Common myeloid progenitor, CD34-positive (primary cell): ENCODE data around the gene TFDP1.

Source experiments
- CTCF ChIA-PET: fragments of 350-600 bp; sonication (Branson Sonifier 250); formaldehyde crosslinking; loops from one replicate; lab custom pipeline; 2021; ENCODE audit warnings: antibody characterized with exemption; lab: Charles Lee
- POLR2A ChIA-PET: fragments of 350-600 bp; sonication (Branson Sonifier 250); formaldehyde crosslinking; loops from one replicate; lab custom pipeline; 2021; ENCODE audit warnings: antibody characterized with exemption; lab: Charles Lee
- DNase-seq, 3 donors: peaks; one replicate each; pipeline versions ENCODE4 v3.0.0 to v3.0.0-alpha.2; 2013
- H3K27ac ChIP-seq, 2 experiments: 1 replicate in 1 of 2; 2 replicates in 1 of 2; pipeline ENCODE4 v1.7.0; 2013; ENCODE audit warnings: inconsistent platforms in 2 of 2, low read length in 2 of 2, mild to moderate bottlenecking in 2 of 2, low read depth in 1 of 2, moderate library complexity in 1 of 2; ENCODE audit not compliant: severe bottlenecking in 2 of 2, insufficient read depth in 1 of 2, poor library complexity in 1 of 2
- H3K27me3 ChIP-seq, 5 experiments: replicated peaks in 2 of 5; 1 replicate in 3 of 5; 2 replicates in 2 of 5; pipeline versions ENCODE4 v1.6.1 to v1.7.0; 2013; ENCODE audit warnings: low read length in 4 of 5, mild to moderate bottlenecking in 2 of 5, moderate library complexity in 2 of 5, inconsistent platforms in 1 of 5; ENCODE audit not compliant: insufficient read depth in 5 of 5, control insufficient read depth in 4 of 5
- H3K36me3 ChIP-seq, 4 experiments: 1 replicate in 2 of 4; 2 replicates in 2 of 4; pipeline versions ENCODE4 v1.6.1 to v1.7.0; 2013; ENCODE audit warnings: low read length in 3 of 4, control low read depth in 1 of 4, mild to moderate bottlenecking in 1 of 4; ENCODE audit not compliant: control insufficient read depth in 4 of 4, insufficient read depth in 4 of 4
- H3K4me1 ChIP-seq, 4 experiments: 1 replicate in 3 of 4; 2 replicates in 1 of 4; pipeline versions ENCODE4 v1.6.1 to v1.7.1; 2013; ENCODE audit warnings: low read length in 3 of 4, mild to moderate bottlenecking in 3 of 4, control low read depth in 1 of 4, inconsistent platforms in 1 of 4, moderate library complexity in 1 of 4; ENCODE audit not compliant: control insufficient read depth in 4 of 4, insufficient read depth in 4 of 4; ENCODE audit errors: control extremely low read depth in 1 of 4
- H3K4me3 ChIP-seq, 7 experiments: 1 replicate in 4 of 7; 2 replicates in 3 of 7; pipeline versions ENCODE4 v1.5.1 to v1.7.0; 2013; ENCODE audit warnings: mild to moderate bottlenecking in 7 of 7, low read length in 6 of 7, moderate library complexity in 6 of 7, inconsistent platforms in 2 of 7, low read depth in 2 of 7, control low read depth in 1 of 7; ENCODE audit not compliant: insufficient read depth in 4 of 7, control insufficient read depth in 1 of 7; ENCODE audit errors: extremely low read depth in 1 of 7
- H3K9me3 ChIP-seq, 5 experiments: 1 replicate in 4 of 5; 2 replicates in 1 of 5; pipeline versions ENCODE4 v1.6.1 to v1.7.1; 2013; ENCODE audit warnings: low read length in 4 of 5, mild to moderate bottlenecking in 2 of 5, inconsistent platforms in 1 of 5, low read depth in 1 of 5, moderate library complexity in 1 of 5; ENCODE audit not compliant: control insufficient read depth in 4 of 5, insufficient read depth in 2 of 5; ENCODE audit errors: control extremely low read depth in 1 of 5
- WGBS: methylation state at CpG from one replicate; pipeline ENCODE4 v1.1.5; 2013; ENCODE audit not compliant: insufficient coverage; 5-methylcytosine and 5-hydroxymethylcytosine counted together

Gene TFDP1

GRCh38 chr13:113648216-113648610 lies 63.7 kb downstream of the TFDP1 start:
- no peaks in the 10 kb centered on the region for H3K36me3 ChIP-seq
- WGBS = 88% methylated on average over 12 of the region's 13 CpGs
- ChIA-PET POLR2A (no interaction called here), CTCF (no interaction called here)
- no peak for DNase-seq
- H3K4me3 ChIP-seq = no peak overlapping the region
- peaks cover 0 to 16% (median 5%) of the 10 kb centered on the region in 4 experiments for H3K4me1 ChIP-seq
- no peak overlapping the region for H3K27ac ChIP-seq
- H3K27me3 ChIP-seq = no peaks in the 10 kb centered on the region
- H3K9me3 ChIP-seq = peaks cover 0 to 2% (median 0%) of the 10 kb centered on the region in 5 experiments

- H3K36me3 ChIP-seq = no peaks in the 10 kb centered on the region
- H3K9me3 ChIP-seq = peaks cover 0 to 2% (median 0%) of the 10 kb centered on the region in 5 experiments
- POLR2A ChIA-PET = interaction anchor here (0.6 kb wide), 1 partner anchor 38 kb away, joined by 3 read pairs; no protein-coding TSS in a partner anchor
- CTCF ChIA-PET = no interaction called here
- H3K27ac ChIP-seq = no peak overlapping the region
- no peak overlapping the region for H3K4me3 ChIP-seq
- no peaks in the 10 kb centered on the region for H3K27me3 ChIP-seq
- H3K4me1 ChIP-seq = peaks cover 0 to 18% (median 8%) of the 10 kb centered on the region in 4 experiments
- no peak for DNase-seq
- WGBS = 98% methylated on average over 17 of the region's 17 CpGs
These were observed 64.7 kb downstream of the TFDP1 start for GRCh38 chr13:113649212-113649611.

- no peak overlapping the region for H3K27ac ChIP-seq
- no peaks in the 10 kb centered on the region for H3K9me3 ChIP-seq
- ChIA-PET CTCF (no interaction called here), POLR2A (no interaction called here)
- H3K4me1 ChIP-seq = peaks cover 0 to 18% (median 8%) of the 10 kb centered on the region in 4 experiments
- WGBS = 96% methylated on average over 14 of the region's 15 CpGs
- no peaks in the 10 kb centered on the region for H3K27me3 ChIP-seq
- H3K36me3 ChIP-seq = no peaks in the 10 kb centered on the region
- no peak overlapping the region for H3K4me3 ChIP-seq
- DNase-seq = no peak
These were observed 65.7 kb downstream of the TFDP1 start for GRCh38 chr13:113650275-113650674.

- H3K36me3 ChIP-seq = no peaks in the 10 kb centered on the region
- no peak overlapping the region for H3K27ac ChIP-seq
- peaks cover 0 to 18% (median 8%) of the 10 kb centered on the region in 4 experiments for H3K4me1 ChIP-seq
- CTCF ChIA-PET = no interaction called here
- WGBS = 97% methylated on average over 10 of the region's 16 CpGs
- DNase-seq = no peak
- no peaks in the 10 kb centered on the region for H3K9me3 ChIP-seq
- POLR2A ChIA-PET = no interaction called here
- H3K27me3 ChIP-seq = no peaks in the 10 kb centered on the region
- H3K4me3 ChIP-seq = no peak overlapping the region
These were observed 66.2 kb downstream of the TFDP1 start for GRCh38 chr13:113650731-113651148.

DNA sequence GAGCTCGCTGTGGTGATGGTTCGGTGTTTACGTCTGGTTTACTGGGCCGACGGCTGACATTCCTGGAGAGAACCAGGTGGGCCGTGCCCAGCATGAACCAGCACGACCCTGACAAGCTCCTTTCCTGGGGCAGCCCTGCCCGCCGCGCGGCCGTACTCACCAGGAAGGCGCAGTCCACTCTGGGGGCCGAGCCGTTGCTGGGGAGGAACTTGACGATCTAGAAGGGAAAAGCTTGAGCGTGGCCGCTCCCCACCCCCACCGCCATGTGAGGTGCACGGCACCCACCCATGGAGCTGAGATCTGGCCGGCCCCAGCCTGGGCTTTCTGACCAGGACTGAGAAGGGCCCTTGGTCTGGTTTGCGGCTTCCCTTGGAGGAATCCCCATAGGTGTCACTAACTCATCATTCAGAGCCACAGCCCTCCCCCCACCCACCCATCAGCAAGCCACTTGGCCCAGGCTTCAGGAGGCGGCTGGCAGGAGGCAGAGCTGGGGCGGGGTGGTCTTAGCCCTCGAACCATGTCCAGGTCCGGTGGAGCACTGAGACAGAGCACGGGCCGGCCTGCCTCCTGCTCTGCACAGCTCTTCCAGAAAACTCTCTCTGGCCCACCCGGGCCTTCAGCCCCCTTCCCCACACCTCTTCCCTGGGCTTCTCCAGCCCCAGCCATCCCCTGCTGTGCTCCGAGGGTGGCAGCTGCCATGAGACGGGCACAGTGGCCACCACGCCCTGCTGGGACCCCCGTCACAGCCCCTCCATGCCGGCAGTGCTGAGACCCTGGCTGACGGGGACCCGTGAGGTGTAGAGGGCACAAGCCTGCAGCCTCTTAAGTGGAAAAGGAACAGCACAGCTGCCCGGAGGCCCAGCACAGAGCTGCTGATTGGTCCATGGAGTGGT lies 67.2 kb downstream of the TFDP1 start:
- POLR2A ChIA-PET = no interaction called here
- Histone ChIP-seq H3K27ac (no peak overlapping the region), H3K9me3 (no peaks in the 10 kb centered on the region), H3K36me3 (no peaks in the 10 kb centered on the region), H3K4me1 (peaks cover 0 to 18% (median 5%) of the 10 kb centered on the region in 4 experiments), H3K27me3 (no peaks in the 10 kb centered on the region), H3K4me3 (no peak overlapping the region)
- no peak for DNase-seq
- 96% methylated on average over 28 of the region's 37 CpGs for WGBS
- CTCF ChIA-PET = interaction anchor here (1.2 kb wide), 1 partner anchor 9 kb away, joined by 3 read pairs; no protein-coding TSS in a partner anchor

- ChIA-PET CTCF (interaction anchor here (1.2 kb wide), 1 partner anchor 8 kb away, joined by 3 read pairs; no protein-coding TSS in a partner anchor), POLR2A (no interaction called here)
- no peak overlapping the region for H3K27ac ChIP-seq
- H3K4me3 ChIP-seq = no peak overlapping the region
- 97% methylated on average over 17 of the region's 24 CpGs for WGBS
- DNase-seq = no peak
- no peaks in the 10 kb centered on the region for H3K36me3 ChIP-seq
- H3K9me3 ChIP-seq = no peaks in the 10 kb centered on the region
- no peaks in the 10 kb centered on the region for H3K27me3 ChIP-seq
- H3K4me1 ChIP-seq = peaks cover 0 to 9% (median under 1%) of the 10 kb centered on the region in 4 experiments
These were observed 68.1 kb downstream of the TFDP1 start for GRCh38 chr13:113652404-113653263.
